H9 (cell line): ENCODE measurements around the gene DYRK1A. TPM values are rescaled to one million over a fixed set of nuclear protein-coding genes. Genes with fewer than 3 reads are reported as not detected.

Source experiments
- DNase-seq: peaks from one replicate; pipeline ENCODE4 v3.0.0-alpha.2; 2017
- H2AFZ ChIP-seq: one replicate; pipeline ENCODE4 v1.6.1; 2013; ENCODE audit warnings: mild to moderate bottlenecking, low read length, control low read depth, moderate library complexity
- H2AK5ac ChIP-seq: 2 replicates; pipeline ENCODE4 v1.6.1; 2013; ENCODE audit warnings: low read length, control low read depth, mixed read lengths; ENCODE audit not compliant: insufficient read length
- H2BK120ac ChIP-seq: one replicate; pipeline ENCODE4 v1.6.1; 2013; ENCODE audit warnings: low read depth, mild to moderate bottlenecking, low read length, control low read depth, inconsistent platforms; ENCODE audit not compliant: poor library complexity, severe bottlenecking
- H2BK12ac ChIP-seq: 2 replicates; pipeline ENCODE4 v1.6.1; 2013; ENCODE audit warnings: low read length, control low read depth, mixed read lengths, low read depth; ENCODE audit not compliant: insufficient read length
- H2BK15ac ChIP-seq: 2 replicates; pipeline ENCODE4 v1.6.1; 2013; ENCODE audit warnings: low read depth, low read length, control low read depth
- H2BK20ac ChIP-seq: one replicate; pipeline ENCODE4 v1.6.1; 2013; ENCODE audit warnings: low read depth, mild to moderate bottlenecking, low read length, control low read depth, inconsistent platforms; ENCODE audit not compliant: poor library complexity, severe bottlenecking
- H2BK5ac ChIP-seq: 2 replicates; pipeline ENCODE4 v1.6.1; 2013; ENCODE audit warnings: low read length, control low read depth, mixed read lengths; ENCODE audit not compliant: insufficient read length
- H3K14ac ChIP-seq: 2 replicates; pipeline ENCODE4 v1.6.1; 2013; ENCODE audit warnings: low read length, control low read depth; ENCODE audit not compliant: insufficient read depth
- H3K18ac ChIP-seq: 2 replicates; pipeline ENCODE4 v1.6.1; 2013; ENCODE audit warnings: low read depth, mild to moderate bottlenecking, mixed read lengths, low read length, control low read depth; ENCODE audit not compliant: insufficient read length
- H3K23ac ChIP-seq: 2 replicates; pipeline ENCODE4 v1.6.1; 2013; ENCODE audit warnings: low read length, control low read depth, mixed read lengths, low read depth; ENCODE audit not compliant: insufficient read length
- H3K23me2 ChIP-seq: 2 replicates; pipeline ENCODE4 v1.6.1; 2013; ENCODE audit warnings: low read depth, mild to moderate bottlenecking, mixed read lengths, low read length, control low read depth; ENCODE audit not compliant: insufficient read length, poor library complexity, severe bottlenecking
- H3K27ac ChIP-seq: 2 replicates; pipeline ENCODE4 v1.5.1; 2013; ENCODE audit warnings: low read length, control low read depth, mixed read lengths, low read depth; ENCODE audit not compliant: insufficient read length
- H3K27me3 ChIP-seq: 2 replicates; pipeline ENCODE4 v1.6.1; 2013; ENCODE audit warnings: low read length, control low read depth, inconsistent platforms; ENCODE audit not compliant: insufficient read depth
- H3K4ac ChIP-seq: 2 replicates; pipeline ENCODE4 v1.6.1; 2013; ENCODE audit warnings: low read depth, mild to moderate bottlenecking, control low read depth, inconsistent platforms, low read length, moderate library complexity
- H3K4me1 ChIP-seq: 2 replicates; pipeline ENCODE4 v1.6.1; 2013; ENCODE audit warnings: low read length, control low read depth, inconsistent platforms; ENCODE audit not compliant: insufficient read depth
- H3K4me2 ChIP-seq: 2 replicates; pipeline ENCODE4 v1.6.1; 2013; ENCODE audit warnings: low read length, control low read depth, mixed read lengths; ENCODE audit not compliant: insufficient read length, insufficient read depth
- H3K56ac ChIP-seq: 2 replicates; pipeline ENCODE4 v1.6.1; 2013; ENCODE audit warnings: low read depth, mild to moderate bottlenecking, mixed read lengths, low read length, control low read depth; ENCODE audit not compliant: insufficient read length
- H3K79me1 ChIP-seq: 2 replicates; pipeline ENCODE4 v1.6.1; 2013; ENCODE audit warnings: low read depth, mild to moderate bottlenecking, moderate library complexity, low read length, control low read depth, inconsistent platforms; ENCODE audit not compliant: insufficient read depth, poor library complexity, severe bottlenecking
- H3K79me2 ChIP-seq: 2 replicates; pipeline ENCODE4 v1.6.1; 2013; ENCODE audit warnings: low read length, control low read depth, inconsistent platforms; ENCODE audit not compliant: insufficient read depth
- H3K9ac ChIP-seq: 2 replicates; pipeline ENCODE4 v1.6.1; 2013; ENCODE audit warnings: low read length, control low read depth, mixed read lengths; ENCODE audit not compliant: insufficient read length; ENCODE audit errors: extremely low read depth
- H3K9me3 ChIP-seq: one replicate; pipeline ENCODE4 v1.6.1; 2013; ENCODE audit warnings: low read depth, low read length, inconsistent platforms; ENCODE audit not compliant: control insufficient read depth
- H3T11ph ChIP-seq: one replicate; pipeline ENCODE4 v1.6.1; 2013; ENCODE audit warnings: mild to moderate bottlenecking, low read length, control low read depth, inconsistent platforms
- H4K20me1 ChIP-seq: one replicate; pipeline ENCODE4 v1.6.1; 2013; ENCODE audit not compliant: control insufficient read depth, insufficient read length, insufficient read depth
- H4K5ac ChIP-seq: 2 replicates; pipeline ENCODE4 v1.6.1; 2013; ENCODE audit warnings: low read depth, mild to moderate bottlenecking, mixed read lengths, low read length, control low read depth; ENCODE audit not compliant: insufficient read length
- H4K8ac ChIP-seq: replicated peaks from 2 replicates; pipeline ENCODE4 v1.6.1; 2013; ENCODE audit warnings: low read length, control low read depth, mixed read lengths, low read depth; ENCODE audit not compliant: insufficient read length
- H4K91ac ChIP-seq: 2 replicates; pipeline ENCODE4 v1.6.1; 2013; ENCODE audit warnings: low read depth, mild to moderate bottlenecking, moderate library complexity, mixed read lengths, low read length, control low read depth; ENCODE audit not compliant: insufficient read length
- H3K27ac Mint-ChIP-seq, 3 experiments: 2 replicates in 2 of 3; 3 replicates in 1 of 3; pipeline ENCODE4 v1.8.0; 2020 to 2021; ENCODE audit warnings: mixed read lengths in 3 of 3, mild to moderate bottlenecking in 1 of 3, moderate library complexity in 1 of 3
- H3K27me3 Mint-ChIP-seq: 2 replicates; pipeline ENCODE4 v1.8.0; 2021; ENCODE audit warnings: low read depth, mild to moderate bottlenecking, moderate library complexity, mixed read lengths
- H3K36me3 Mint-ChIP-seq, 3 experiments: 2 replicates in 2 of 3; 3 replicates in 1 of 3; pipeline ENCODE4 v1.8.0; 2020 to 2021; ENCODE audit warnings: low read depth in 3 of 3, mixed read lengths in 3 of 3; ENCODE audit not compliant: insufficient read depth in 1 of 3
- H3K4me1 Mint-ChIP-seq, 2 experiments: 2 replicates each; pipeline ENCODE4 v1.8.0; 2020; ENCODE audit warnings: mixed read lengths in 2 of 2
- H3K4me3 Mint-ChIP-seq, 2 experiments: 2 replicates in 1 of 2; 3 replicates in 1 of 2; pipeline ENCODE4 v1.8.0; 2020 to 2021; ENCODE audit warnings: mild to moderate bottlenecking in 2 of 2, mixed read lengths in 2 of 2, moderate library complexity in 1 of 2
- H3K9me3 Mint-ChIP-seq, 2 experiments: 2 replicates in 1 of 2; 3 replicates in 1 of 2; pipeline ENCODE4 v1.8.0; 2020; ENCODE audit warnings: mild to moderate bottlenecking in 2 of 2, mixed read lengths in 2 of 2, moderate library complexity in 1 of 2
- WGBS: extraction: QIAGEN DNeasy Blood & Tissue Kit; methylation state at CpG from one replicate; pipeline ENCODE4 v1.1.7; 2013; ENCODE audit warnings: missing lambda C conversion rate, low lambda C conversion rate, mixed read lengths; ENCODE audit not compliant: insufficient read length; ENCODE audit errors: extremely low coverage; 5-methylcytosine and 5-hydroxymethylcytosine counted together
- total RNA-seq: library from RNA; stranded (reverse); gene quantifications from 2 replicates; pipeline ENCODE4 v1.2.1, GENCODE V29; 2021
- TF ChIP-seq, protein P1 (sequence below): fragments of 200-600 bp; sonication (generic); conservative IDR thresholded peaks from 3 replicates; pipeline ENCODE4 v1.8.0; 2021; ENCODE audit warnings: antibody characterized with exemption, mild to moderate bottlenecking

DYRK1A gene
- total RNA-seq, 1 experiment from 2014 or later: 73.6 TPM

GRCh38 chr21:37405629-37406028 is 39.1 kb downstream of the DYRK1A start:
- no peak overlapping the region for H2AK5ac ChIP-seq
- no CpG with 5 or more reads among the region's 4 CpGs for WGBS
- H3K9me3 Mint-ChIP-seq: peaks cover 19 to 22% of the 10 kb centered on the region in 2 experiments
- H2BK120ac ChIP-seq: no peak overlapping the region
- no peak overlapping the region for H3K9ac ChIP-seq
- H3K4me1 Mint-ChIP-seq: peaks cover 28 to 37% of the 10 kb centered on the region in 2 experiments
- H3K27me3 ChIP-seq: no peaks in the 10 kb centered on the region
- H2BK5ac ChIP-seq: no peak overlapping the region
- no peak overlapping the region for H3T11ph ChIP-seq
- no peak overlapping the region for H3K18ac ChIP-seq
- H3K27me3 Mint-ChIP-seq: no peaks in the 10 kb centered on the region
- no peak overlapping the region for H2BK20ac ChIP-seq
- H3K14ac ChIP-seq: no peak overlapping the region
- no peak overlapping the region for H4K8ac ChIP-seq
- no peak overlapping the region for H2BK12ac ChIP-seq
- H3K79me1 ChIP-seq: peaks cover 5% of the 10 kb centered on the region
- no peak overlapping the region for H3K4me2 ChIP-seq
- H3K23ac ChIP-seq: peak overlapping the region; percentile 3
- no peak overlapping the region for H2AFZ ChIP-seq
- H3K4me3 Mint-ChIP-seq: no peak overlapping the region
- H3K79me2 ChIP-seq: peaks cover 77% of the 10 kb centered on the region
- TF ChIP-seq, protein P1, sequence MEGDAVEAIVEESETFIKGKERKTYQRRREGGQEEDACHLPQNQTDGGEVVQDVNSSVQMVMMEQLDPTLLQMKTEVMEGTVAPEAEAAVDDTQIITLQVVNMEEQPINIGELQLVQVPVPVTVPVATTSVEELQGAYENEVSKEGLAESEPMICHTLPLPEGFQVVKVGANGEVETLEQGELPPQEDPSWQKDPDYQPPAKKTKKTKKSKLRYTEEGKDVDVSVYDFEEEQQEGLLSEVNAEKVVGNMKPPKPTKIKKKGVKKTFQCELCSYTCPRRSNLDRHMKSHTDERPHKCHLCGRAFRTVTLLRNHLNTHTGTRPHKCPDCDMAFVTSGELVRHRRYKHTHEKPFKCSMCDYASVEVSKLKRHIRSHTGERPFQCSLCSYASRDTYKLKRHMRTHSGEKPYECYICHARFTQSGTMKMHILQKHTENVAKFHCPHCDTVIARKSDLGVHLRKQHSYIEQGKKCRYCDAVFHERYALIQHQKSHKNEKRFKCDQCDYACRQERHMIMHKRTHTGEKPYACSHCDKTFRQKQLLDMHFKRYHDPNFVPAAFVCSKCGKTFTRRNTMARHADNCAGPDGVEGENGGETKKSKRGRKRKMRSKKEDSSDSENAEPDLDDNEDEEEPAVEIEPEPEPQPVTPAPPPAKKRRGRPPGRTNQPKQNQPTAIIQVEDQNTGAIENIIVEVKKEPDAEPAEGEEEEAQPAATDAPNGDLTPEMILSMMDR: no peak
- no peak overlapping the region for H4K5ac ChIP-seq
- H3K23me2 ChIP-seq: no peaks in the 10 kb centered on the region
- H3K36me3 Mint-ChIP-seq: peaks cover 17 to 35% (median 17%) of the 10 kb centered on the region in 3 experiments
- H3K4ac ChIP-seq: no peak overlapping the region
- no peaks in the 10 kb centered on the region for H4K20me1 ChIP-seq
- H4K91ac ChIP-seq: no peak overlapping the region
- H3K27ac ChIP-seq: no peak overlapping the region
- H3K4me1 ChIP-seq: no peaks in the 10 kb centered on the region
- no peak overlapping the region for H2BK15ac ChIP-seq
- H3K27ac Mint-ChIP-seq: no peak overlapping the region
- no peak overlapping the region for H3K56ac ChIP-seq
- H3K9me3 ChIP-seq: no peaks in the 10 kb centered on the region
- DNase-seq: no peak
